Esophagus mucosa (tissue), 1 donor: ENCODE results near the gene SOX9. TPM values are rescaled to one million over a fixed set of nuclear protein-coding genes. Genes with fewer than 3 reads are reported as not detected.

Experiments used
- ATAC-seq: fragments of 200-7000 bp; cut with Tn5 transposase; one replicate; pipeline ENCODE4 v1.9.1; 2020
- total RNA-seq: library from RNA; stranded (reverse); gene quantifications from one replicate; pipeline ENCODE4 v1.2.4, GENCODE V29; 2023
- donor health status: DM: yes; HTN: yes; CAD: no.

The SOX9 gene
- total RNA-seq, 1 donor from 2014 or later, result 20.3 TPM

DNA sequence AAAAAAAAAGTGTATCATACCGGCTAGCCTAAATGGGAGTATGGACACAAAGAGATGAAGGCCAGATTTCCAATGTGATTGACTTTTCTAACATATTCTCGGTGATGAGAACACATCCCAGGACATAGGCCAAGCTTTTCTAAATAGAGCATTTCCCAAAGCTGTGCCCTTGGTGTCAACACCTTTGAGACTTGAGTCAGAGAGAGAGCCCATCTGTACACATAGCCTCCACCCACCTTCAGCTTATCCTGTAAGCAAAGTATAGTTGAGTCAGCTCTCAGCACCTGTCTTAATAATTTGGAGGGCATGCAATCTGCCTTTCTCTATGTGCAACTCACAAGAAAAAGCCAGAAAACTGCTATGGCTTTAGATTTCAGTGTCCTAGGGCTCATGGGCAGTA, 42.7 kb downstream of the SOX9 start:
- ATAC-seq, result no peak

DNA sequence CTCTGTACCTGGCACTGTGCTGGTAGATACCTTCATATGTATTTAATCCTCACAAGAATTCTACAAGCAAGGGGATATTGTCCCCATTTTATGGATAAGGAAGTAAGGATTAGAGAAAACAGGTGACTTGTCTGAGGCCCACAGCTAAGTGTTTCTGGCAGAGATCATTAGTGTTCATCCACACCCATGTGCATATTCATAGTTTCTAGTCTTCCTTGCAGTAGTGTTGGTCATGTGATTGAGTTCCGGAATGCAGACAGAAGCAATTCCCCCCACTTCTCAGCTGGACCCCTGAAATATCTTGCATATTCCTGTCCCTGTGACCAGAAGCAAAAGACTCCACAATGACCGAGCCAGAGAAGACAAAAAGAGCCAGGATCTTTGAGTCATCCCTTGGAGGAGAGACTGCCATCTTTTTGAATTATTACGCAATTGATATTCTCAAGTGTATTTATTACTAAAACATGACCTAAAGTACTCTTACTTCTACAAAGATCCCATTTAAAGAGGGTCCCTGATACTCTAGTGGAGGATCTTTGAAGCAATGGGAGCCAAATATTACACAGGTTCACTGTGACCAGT, 43.4 kb downstream of the SOX9 start:
- no peak for ATAC-seq

- no peak for ATAC-seq
These were observed 44.5 kb downstream of the SOX9 start for GRCh38 chr17:72165192-72165866.

DNA sequence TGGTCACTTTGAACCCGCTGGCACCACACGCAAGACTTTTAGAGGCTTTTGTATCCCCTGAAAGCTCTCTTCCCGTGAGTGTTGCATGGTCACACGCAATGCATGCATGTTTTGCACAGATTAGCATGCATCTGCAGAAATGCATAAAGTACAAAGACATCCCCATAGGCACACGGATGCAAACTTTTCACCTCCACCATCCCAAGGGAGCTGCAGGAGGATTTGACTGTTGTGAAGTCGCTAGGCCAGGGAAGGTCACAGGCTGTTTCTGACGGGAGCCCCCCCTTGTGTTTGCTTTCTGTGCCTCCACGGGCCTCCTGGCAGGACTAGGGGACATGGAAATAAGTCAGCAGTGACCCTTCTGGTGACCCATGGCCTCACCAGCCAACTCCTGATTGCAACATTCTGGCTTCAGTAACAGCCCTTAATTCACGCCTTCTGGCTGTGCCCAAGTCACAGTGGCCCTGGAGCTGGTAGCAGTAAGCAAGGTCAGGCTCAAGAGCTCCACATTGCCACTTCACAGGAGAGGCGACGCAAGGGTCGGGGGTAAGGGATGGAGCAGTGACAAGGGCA, 45.1 kb downstream of the SOX9 start:
- no peak for ATAC-seq

- ATAC-seq, result no peak
These were observed 46.8 kb downstream of the SOX9 start for GRCh38 chr17:72167593-72167992.

DNA sequence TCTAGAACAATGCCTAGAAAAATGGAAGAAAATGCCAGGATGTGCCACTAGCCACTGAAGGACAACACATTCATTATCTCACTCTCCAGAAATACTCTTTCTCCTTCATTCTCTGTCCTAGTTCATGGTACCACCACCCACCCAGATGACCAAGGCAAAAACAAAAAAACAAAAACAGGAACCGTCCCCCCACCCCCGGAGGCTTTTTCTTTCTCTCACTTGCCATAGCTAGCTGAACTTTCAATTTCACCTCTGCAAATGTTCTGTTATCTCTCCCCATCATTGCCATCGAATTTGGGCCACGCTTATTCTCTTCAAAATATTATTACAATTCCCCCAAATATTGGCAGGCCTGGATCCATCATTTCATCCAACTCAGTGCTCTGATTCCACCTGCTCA, 49.0 kb downstream of the SOX9 start:
- no peak for ATAC-seq

- ATAC-seq, result no peak
These were observed 51.2 kb downstream of the SOX9 start for GRCh38 chr17:72171703-72172667.

- ATAC-seq, result no peak
These were observed 52.8 kb downstream of the SOX9 start for GRCh38 chr17:72173499-72174116.

DNA sequence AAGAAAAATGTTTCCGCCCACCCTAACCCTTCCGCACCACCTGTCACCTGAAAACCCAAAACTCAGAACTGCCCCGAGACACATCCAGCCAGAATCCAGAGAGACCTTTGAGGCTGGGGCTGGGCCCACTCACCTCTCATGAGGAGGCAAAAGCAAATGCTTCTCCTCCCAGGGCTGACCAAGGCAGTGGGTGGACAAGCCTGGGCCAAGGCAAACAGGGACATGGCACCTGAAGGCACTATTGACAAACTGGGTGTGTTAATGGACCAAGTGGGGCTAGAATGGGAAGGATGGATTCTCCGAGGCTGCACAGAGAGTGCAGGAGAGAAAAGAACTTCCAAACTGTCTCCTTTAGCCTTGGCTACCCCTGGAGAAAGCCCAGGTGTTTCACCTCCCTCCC, 54.4 kb downstream of the SOX9 start:
- ATAC-seq, result no peak
